GM12878 (cell line): ENCODE data around the gene SMURF1. TPM values are rescaled to one million over a fixed set of nuclear protein-coding genes. Genes with fewer than 3 reads are reported as not detected.

Experiments used
- ATAC-seq: fragments of 200-7000 bp; cut with Tn5 transposase; 3 replicates; pipeline ENCODE4 v1.9.1; 2020; ENCODE audit warnings: mild to moderate bottlenecking, moderate library complexity
- BruUV-seq: library from RNA; stranded (reverse); fragments of 400-500 nt; replicated peaks from 2 replicates; lab custom pipeline; 2021; lab: Mats Ljungman, UMichigan
- CTCF ChIA-PET: fragments of 300-600 bp; sonication (Branson Sonifier 250); formaldehyde crosslinking; extraction: SDS; loops from one replicate; lab custom pipeline; 2021; ENCODE audit warnings: inconsistent platforms; lab: Yijun Ruan, JAX
- POLR2A ChIA-PET: fragments of 350-600 bp; formaldehyde crosslinking; extraction: SDS; loops from one replicate; lab custom pipeline; 2021; ENCODE audit warnings: inconsistent platforms; lab: Charles Lee
- RAD21 ChIA-PET: fragments of 300-600 bp; sonication (Branson Sonifier 250); formaldehyde crosslinking; loops from one replicate; lab custom pipeline; 2023; ENCODE audit warnings: antibody characterized with exemption; ENCODE audit not compliant: unreplicated experiment; lab: Charles Lee
- SMC1A ChIA-PET: fragments of 300-600 bp; sonication (Branson Sonifier 250); formaldehyde crosslinking; loops from one replicate; lab custom pipeline; 2023; ENCODE audit not compliant: unreplicated experiment, uncharacterized antibody; lab: Charles Lee
- DNase-seq: peaks from one replicate; pipeline ENCODE4 v3.0.0-alpha.2; 2011; ENCODE audit warnings: low read depth, low spot score
- FAIRE-seq: peaks from 3 replicates; lab custom pipeline; 2011; peaks lifted over from hg19 to GRCh38; lab: Jason Lieb, UNC
- H2AFZ ChIP-seq: 2 replicates; pipeline ENCODE4 v1.6.0; 2011; ENCODE audit warnings: low read depth, low read length, control low read depth; ENCODE audit not compliant: control insufficient read depth
- H3K27ac ChIP-seq: 2 replicates; pipeline ENCODE4 v1.5.1; 2011; ENCODE audit warnings: control low read depth; ENCODE audit not compliant: control insufficient read depth, insufficient read depth
- H3K27me3 ChIP-seq, 2 experiments: replicated peaks in 1 of 2; 2 replicates each; pipeline versions ENCODE4 v1.6.0 to v1.6.1; 2011; ENCODE audit warnings: low read length in 1 of 2; ENCODE audit not compliant: control insufficient read depth in 2 of 2, insufficient read depth in 2 of 2
- H3K36me3 ChIP-seq, 2 experiments: 2 replicates each; pipeline ENCODE4 v1.5.1; 2011; ENCODE audit warnings: low read length in 1 of 2; ENCODE audit not compliant: control insufficient read depth in 2 of 2, insufficient read depth in 2 of 2
- H3K4me1 ChIP-seq: 2 replicates; pipeline ENCODE4 v1.6.1; 2011; ENCODE audit warnings: mild to moderate bottlenecking, low read length, moderate library complexity, mixed read lengths; ENCODE audit not compliant: control insufficient read depth, insufficient read depth
- H3K4me2 ChIP-seq: 2 replicates; pipeline ENCODE4 v1.6.0; 2011; ENCODE audit warnings: control low read depth; ENCODE audit not compliant: control insufficient read depth, insufficient read depth
- H3K4me3 ChIP-seq: fragments of 200-600 bp; sonication (generic); 2 replicates; pipeline ENCODE4 v1.5.1; 2016
- H3K79me2 ChIP-seq: 2 replicates; pipeline ENCODE4 v1.6.0; 2011; ENCODE audit warnings: low read length; ENCODE audit not compliant: control insufficient read depth, insufficient read depth
- H3K9ac ChIP-seq: 2 replicates; pipeline ENCODE4 v1.8.0; 2011; ENCODE audit warnings: low read length, control low read depth, mixed read lengths; ENCODE audit not compliant: control insufficient read depth, insufficient read depth
- H3K9me3 ChIP-seq: replicated peaks from 3 replicates; pipeline ENCODE4 v1.5.1; 2011; ENCODE audit warnings: mild to moderate bottlenecking, low read length; ENCODE audit not compliant: control insufficient read depth, insufficient read depth
- H4K20me1 ChIP-seq: 2 replicates; pipeline ENCODE4 v1.6.0; 2011; ENCODE audit not compliant: control insufficient read depth, insufficient read depth
- ASH2L ChIP-seq: fragments of 300-600, 200-600 bp; sonication (generic); IDR thresholded peaks from 2 replicates; pipeline ENCODE4 v1.6.1; 2017; ENCODE audit warnings: low read depth, mild to moderate bottlenecking, borderline replicate concordance
- CREB1 ChIP-seq: IDR thresholded peaks from 2 replicates; pipeline ENCODE4 v1.6.1; 2012; ENCODE audit warnings: low read depth, mild to moderate bottlenecking, inconsistent platforms
- FOXM1 ChIP-seq: IDR thresholded peaks from 2 replicates; pipeline ENCODE4 v1.6.1; 2012; ENCODE audit warnings: low read depth, mild to moderate bottlenecking, inconsistent platforms, low read length, moderate library complexity
- IRF4 ChIP-seq: IDR thresholded peaks from 2 replicates; pipeline ENCODE4 v1.6.1; 2011; ENCODE audit warnings: low read depth, low read length
- JUNB ChIP-seq: IDR thresholded peaks from 2 replicates; pipeline ENCODE4 v1.6.1; 2016; ENCODE audit warnings: antibody characterized with exemption, mild to moderate bottlenecking
- MYB ChIP-seq: fragments of 150-350 bp; IDR thresholded peaks from 2 replicates; pipeline ENCODE4 v1.6.1; 2014; ENCODE audit warnings: mild to moderate bottlenecking, low read depth, low read length, borderline replicate concordance
- NBN ChIP-seq: fragments of 450-650 bp; IDR thresholded peaks from 2 replicates; pipeline ENCODE4 v1.6.1; 2016
- NRF1 ChIP-seq: conservative IDR thresholded peaks from 2 replicates; pipeline ENCODE4 v1.6.1; 2011; ENCODE audit warnings: mild to moderate bottlenecking, low read depth, low read length, improper control_type of control experiment
- POLR2AphosphoS2 ChIP-seq: IDR thresholded peaks from 2 replicates; pipeline ENCODE4 v1.6.1; 2011; ENCODE audit warnings: low read depth, mild to moderate bottlenecking, low read length, improper control_type of control experiment, moderate library complexity
- SIN3A ChIP-seq: IDR thresholded peaks from 2 replicates; pipeline ENCODE4 v1.6.1; 2012; ENCODE audit warnings: low read depth, low read length, improper control_type of control experiment
- SMC3 ChIP-seq: IDR thresholded peaks from 2 replicates; pipeline ENCODE4 v1.6.1; 2011; ENCODE audit warnings: low read length, improper control_type of control experiment, borderline replicate concordance
- SREBF1 ChIP-seq: IDR thresholded peaks from 2 replicates; pipeline ENCODE4 v1.6.1; 2012; ENCODE audit warnings: mild to moderate bottlenecking, low read length
- SREBF2 ChIP-seq: IDR thresholded peaks from 2 replicates; pipeline ENCODE4 v1.6.1; 2012; ENCODE audit warnings: mild to moderate bottlenecking, low read length
- STAT3 ChIP-seq: IDR thresholded peaks from 2 replicates; pipeline ENCODE4 v1.6.1; 2011; ENCODE audit warnings: low read depth, low read length, improper control_type of control experiment
- ZBED1 ChIP-seq: IDR thresholded peaks from 2 replicates; pipeline ENCODE4 v1.6.1; 2016; ENCODE audit warnings: borderline replicate concordance
- ZBTB4 ChIP-seq: fragments of 450-650 bp; formaldehyde crosslinking; IDR thresholded peaks from 2 replicates; pipeline ENCODE4 v1.4.0; 2022; ENCODE audit warnings: mild to moderate bottlenecking, moderate library complexity
- WGBS: methylation state at CpG from one replicate; pipeline ENCODE4 v1.1.6; 2016; ENCODE audit warnings: low lambda C conversion rate; ENCODE audit not compliant: insufficient replicate concordance, insufficient coverage; ENCODE audit errors: missing lambda C conversion rate; 5-methylcytosine and 5-hydroxymethylcytosine counted together
- in situ Hi-C: fragments of 300-500 bp; cut with MboI; formaldehyde crosslinking; loops from 9 replicates; pipeline ENCODE4 v1.14.3; 2018; ENCODE audit warnings: mixed read lengths
- intact Hi-C: fragments of 100-400 bp; cut with micrococcal nuclease; formaldehyde crosslinking; loops from one replicate; pipeline ENCODE4 v1.14.2; 2022; ENCODE audit not compliant: unreplicated experiment
- polyA plus RNA-seq, 11 experiments: library from polyadenylated mRNA; depleted of rRNA in 4 of 11; unstranded in 6 of 11; stranded (reverse) in 5 of 11; fragments of >200 nt; fragmentation: Nextera tagmentation in 4 of 11; fragmentation: Illumina TruSeq in 1 of 11; extraction: Ambion mirVana in 4 of 11; extraction: Trizol in 1 of 11; gene quantifications; 1 replicate in 1 of 11; 2 replicates in 10 of 11; pipeline versions ENCODE4 v1.2.1 to v1.2.3, GENCODE V29; 2011 to 2016; ENCODE audit warnings: inconsistent platforms in 2 of 11, missing spikeins in 2 of 11, low read depth in 1 of 11
- total RNA-seq, 4 experiments: library from RNA; depleted of rRNA in 3 of 4; stranded (reverse); fragments of >200 nt in 3 of 4; fragmentation: Illumina TruSeq in 1 of 4; extraction: Trizol in 1 of 4; gene quantifications; 2 replicates each; pipeline versions ENCODE4 v1.2.1 to v1.2.3, GENCODE V29; 2013 to 2021
- TF ChIP-seq, protein P1 (sequence below): fragments of 450-650 bp; IDR thresholded peaks from 2 replicates; pipeline ENCODE4 v1.6.1; 2018; ENCODE audit warnings: mild to moderate bottlenecking, low read depth, moderate library complexity; ENCODE audit not compliant: partially characterized antibody

SMURF1 gene
- total and polyA plus RNA-seq, 10 of the 15 experiments (the other 5 are each of a cell fraction or from before 2014, with no cell fraction given): 0.76 to 14.0 (median 7.9) TPM

DNA sequence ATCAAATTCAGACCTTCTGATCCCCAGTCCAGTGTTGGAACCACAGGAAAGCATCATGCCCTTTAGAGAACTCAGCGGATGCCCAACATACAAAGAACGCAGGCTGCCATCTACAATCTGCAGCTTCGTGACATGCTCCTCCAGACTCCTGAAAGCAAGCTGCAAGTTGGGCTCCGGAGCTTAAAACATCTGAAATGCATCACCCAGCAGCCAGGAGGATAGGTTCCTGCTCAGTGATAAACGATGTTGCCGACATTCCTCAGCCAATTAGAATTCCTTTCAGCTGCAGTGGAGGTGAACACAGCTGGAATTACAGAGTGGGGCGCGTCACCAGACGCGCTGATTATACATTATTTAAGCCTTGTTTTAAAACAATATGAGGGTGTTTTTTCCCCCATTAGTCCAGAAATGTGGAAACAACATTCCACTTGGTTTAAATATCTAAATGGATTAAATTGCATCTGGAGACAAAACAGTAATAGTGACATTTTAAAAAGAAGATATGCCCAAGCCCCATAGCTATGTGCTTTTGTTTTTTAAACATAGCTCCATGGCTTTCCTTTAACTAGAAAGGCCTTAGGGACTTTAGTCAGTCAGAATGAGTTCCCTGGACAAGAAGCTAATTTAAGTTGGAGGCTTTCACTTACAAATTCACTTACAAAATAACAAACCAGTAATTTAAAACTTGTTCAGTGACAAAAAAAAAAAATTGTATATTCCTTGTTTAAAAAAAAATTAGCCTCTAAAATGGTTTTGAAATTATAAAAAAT lies 6.3 kb downstream of the SMURF1 start:
- Histone ChIP-seq H3K27me3 (no peaks in the 10 kb centered on the region), H2AFZ (no peak overlapping the region), H4K20me1 (no peaks in the 10 kb centered on the region), H3K9ac (no peak overlapping the region), H3K4me3 (no peak overlapping the region), H3K4me2 (no peak overlapping the region), H3K4me1 (peaks cover 12% of the 10 kb centered on the region), H3K36me3 (no peaks in the 10 kb centered on the region; a peak in 1 of 4 replicates), H3K27ac (no peak overlapping the region), H3K79me2 (peaks cover 62% of the 10 kb centered on the region), H3K9me3 (no peaks in the 10 kb centered on the region)
- no peak for DNase-seq
- ChIA-PET CTCF (interaction anchor here (0.6 kb wide), 1 partner anchor 759 kb away, joined by 4 read pairs; no protein-coding TSS in a partner anchor), POLR2A (interaction anchor here (1.0 kb wide), 2 partner anchors 9 to 28 kb away, joined by 3 to 4 read pairs; no protein-coding TSS in a partner anchor), RAD21 (no interaction called here), SMC1A (interaction anchor here (0.7 to 1.8 kb wide), 4 partner anchors 8 to 71 kb away, joined by 3 to 7 read pairs (median 4); no protein-coding TSS in a partner anchor)
- TF ChIP-seq SIN3A: no peak
- no peak for TF ChIP-seq SREBF2
- no peak for TF ChIP-seq SREBF1
- no peak for TF ChIP-seq IRF4
- TF ChIP-seq ASH2L: no peak
- no peak for TF ChIP-seq NBN
- no peak for TF ChIP-seq STAT3
- TF ChIP-seq NRF1: no peak
- no peak for TF ChIP-seq ZBED1
- no peak for TF ChIP-seq JUNB
- no peak for TF ChIP-seq SMC3
- TF ChIP-seq CREB1: no peak
- TF ChIP-seq MYB: no peak
- TF ChIP-seq, protein P1, sequence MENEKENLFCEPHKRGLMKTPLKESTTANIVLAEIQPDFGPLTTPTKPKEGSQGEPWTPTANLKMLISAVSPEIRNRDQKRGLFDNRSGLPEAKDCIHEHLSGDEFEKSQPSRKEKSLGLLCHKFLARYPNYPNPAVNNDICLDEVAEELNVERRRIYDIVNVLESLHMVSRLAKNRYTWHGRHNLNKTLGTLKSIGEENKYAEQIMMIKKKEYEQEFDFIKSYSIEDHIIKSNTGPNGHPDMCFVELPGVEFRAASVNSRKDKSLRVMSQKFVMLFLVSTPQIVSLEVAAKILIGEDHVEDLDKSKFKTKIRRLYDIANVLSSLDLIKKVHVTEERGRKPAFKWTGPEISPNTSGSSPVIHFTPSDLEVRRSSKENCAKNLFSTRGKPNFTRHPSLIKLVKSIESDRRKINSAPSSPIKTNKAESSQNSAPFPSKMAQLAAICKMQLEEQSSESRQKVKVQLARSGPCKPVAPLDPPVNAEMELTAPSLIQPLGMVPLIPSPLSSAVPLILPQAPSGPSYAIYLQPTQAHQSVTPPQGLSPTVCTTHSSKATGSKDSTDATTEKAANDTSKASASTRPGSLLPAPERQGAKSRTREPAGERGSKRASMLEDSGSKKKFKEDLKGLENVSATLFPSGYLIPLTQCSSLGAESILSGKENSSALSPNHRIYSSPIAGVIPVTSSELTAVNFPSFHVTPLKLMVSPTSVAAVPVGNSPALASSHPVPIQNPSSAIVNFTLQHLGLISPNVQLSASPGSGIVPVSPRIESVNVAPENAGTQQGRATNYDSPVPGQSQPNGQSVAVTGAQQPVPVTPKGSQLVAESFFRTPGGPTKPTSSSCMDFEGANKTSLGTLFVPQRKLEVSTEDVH: no peak
- TF ChIP-seq FOXM1: no peak
- TF ChIP-seq POLR2AphosphoS2: no peak
- TF ChIP-seq ZBTB4 (CRISPR knock-in tag): no peak
- no TSS peak for BruUV-seq
- WGBS: 98% methylated on average over 10 of the region's 10 CpGs
- intact Hi-C loops: no loop called here
- no peak for ATAC-seq
- in situ Hi-C loops: no loop called here
- FAIRE-seq: no peak
